ENCODE measurements around the gene NUDT22.

- TF ChIP-seq TAF1 (IDR thresholded peaks at IDR 0.05; ENCODE audit: low read depth), result no peak
- TF ChIP-seq, protein P1, sequence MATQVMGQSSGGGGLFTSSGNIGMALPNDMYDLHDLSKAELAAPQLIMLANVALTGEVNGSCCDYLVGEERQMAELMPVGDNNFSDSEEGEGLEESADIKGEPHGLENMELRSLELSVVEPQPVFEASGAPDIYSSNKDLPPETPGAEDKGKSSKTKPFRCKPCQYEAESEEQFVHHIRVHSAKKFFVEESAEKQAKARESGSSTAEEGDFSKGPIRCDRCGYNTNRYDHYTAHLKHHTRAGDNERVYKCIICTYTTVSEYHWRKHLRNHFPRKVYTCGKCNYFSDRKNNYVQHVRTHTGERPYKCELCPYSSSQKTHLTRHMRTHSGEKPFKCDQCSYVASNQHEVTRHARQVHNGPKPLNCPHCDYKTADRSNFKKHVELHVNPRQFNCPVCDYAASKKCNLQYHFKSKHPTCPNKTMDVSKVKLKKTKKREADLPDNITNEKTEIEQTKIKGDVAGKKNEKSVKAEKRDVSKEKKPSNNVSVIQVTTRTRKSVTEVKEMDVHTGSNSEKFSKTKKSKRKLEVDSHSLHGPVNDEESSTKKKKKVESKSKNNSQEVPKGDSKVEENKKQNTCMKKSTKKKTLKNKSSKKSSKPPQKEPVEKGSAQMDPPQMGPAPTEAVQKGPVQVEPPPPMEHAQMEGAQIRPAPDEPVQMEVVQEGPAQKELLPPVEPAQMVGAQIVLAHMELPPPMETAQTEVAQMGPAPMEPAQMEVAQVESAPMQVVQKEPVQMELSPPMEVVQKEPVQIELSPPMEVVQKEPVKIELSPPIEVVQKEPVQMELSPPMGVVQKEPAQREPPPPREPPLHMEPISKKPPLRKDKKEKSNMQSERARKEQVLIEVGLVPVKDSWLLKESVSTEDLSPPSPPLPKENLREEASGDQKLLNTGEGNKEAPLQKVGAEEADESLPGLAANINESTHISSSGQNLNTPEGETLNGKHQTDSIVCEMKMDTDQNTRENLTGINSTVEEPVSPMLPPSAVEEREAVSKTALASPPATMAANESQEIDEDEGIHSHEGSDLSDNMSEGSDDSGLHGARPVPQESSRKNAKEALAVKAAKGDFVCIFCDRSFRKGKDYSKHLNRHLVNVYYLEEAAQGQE (IDR thresholded peaks at IDR 0.05; ENCODE audit: borderline replicate concordance), result no peak
- no peak for TF ChIP-seq EP300 (conservative IDR thresholded peaks at IDR 0.05; ENCODE audit: poor library complexity, severe bottlenecking)
- TF ChIP-seq CTCF (IDR thresholded peaks at IDR 0.05; ENCODE audit: poor library complexity, severe bottlenecking), result no peak
Observed at GRCh38 chr11:64206457-64207255, 19.4 kb upstream of the NUDT22 start, which contains the start of gene FERMT3.

Data from neural cell (in vitro differentiated cells).